Thyroid gland (tissue), 4 donors: ENCODE results near the gene SEL1L3. TPM values are rescaled to one million over a fixed set of nuclear protein-coding genes. Genes with fewer than 3 reads are reported as not detected.

ENCODE experiments used
- DNase-seq, 2 donors: peaks; one replicate each; pipeline ENCODE4 v3.0.0-alpha.2; 2019
- H3K27ac ChIP-seq, 3 donors: fragments of 200-600 bp; sonication (generic); 1 replicate in 2 of 3; 2 replicates in 1 of 3; pipeline ENCODE4 v1.5.1; 2016 to 2019; ENCODE audit warnings: mild to moderate bottlenecking in 1 of 3, moderate library complexity in 1 of 3
- H3K27me3 ChIP-seq: fragments of 200-600 bp; sonication (generic); one replicate; pipeline ENCODE4 v1.5.1; 2019
- H3K36me3 ChIP-seq, 2 donors: fragments of 200-600 bp; sonication (generic); one replicate each; pipeline ENCODE4 v1.5.1; 2016 to 2019
- H3K4me1 ChIP-seq, 2 donors: fragments of 200-600 bp; sonication (generic); one replicate each; pipeline ENCODE4 v1.5.1; 2017 to 2019
- H3K4me3 ChIP-seq, 3 donors: fragments of 200-600 bp; sonication (generic); replicated peaks in 1 of 3; 1 replicate in 2 of 3; 2 replicates in 1 of 3; pipeline ENCODE4 v1.5.1; 2016; ENCODE audit warnings: mild to moderate bottlenecking in 1 of 3
- H3K9me3 ChIP-seq: fragments of 200-600 bp; sonication (generic); one replicate; pipeline ENCODE4 v1.5.1; 2017
- POLR2A ChIP-seq, 2 donors: fragments of 450-650 bp; IDR thresholded peaks; one replicate each; pipeline ENCODE4 v1.6.1; 2017; ENCODE audit warnings: antibody characterized with exemption in 2 of 2, mild to moderate bottlenecking in 2 of 2, moderate library complexity in 1 of 2
- WGBS, 2 donors: methylation state at CpG; one replicate each; pipeline ENCODE4 v1.1.5; 2017; 5-methylcytosine and 5-hydroxymethylcytosine counted together
- intact Hi-C: fragments of 100-400 bp; cut with DNase I; formaldehyde crosslinking; loops from one replicate; pipeline ENCODE4 v1.15.1; 2023
- total RNA-seq, 4 donors: library from RNA; depleted of rRNA; stranded (reverse); fragments of >200 nt; gene quantifications; one replicate each; pipeline ENCODE4 v1.2.3, GENCODE V29; 2016
- TF ChIP-seq, protein P1 (sequence below), 6 experiments: fragments of 200-600 bp in 3 of 6; fragments of 450-650 bp in 3 of 6; sonication (generic) in 3 of 6; IDR thresholded peaks; one replicate each; pipeline ENCODE4 v1.5.1; 2016 to 2019; ENCODE audit warnings: antibody characterized with exemption in 6 of 6, mild to moderate bottlenecking in 2 of 6, inconsistent platforms in 1 of 6, moderate library complexity in 1 of 6

The SEL1L3 gene
- total RNA-seq, 4 donors from 2014 or later = 18.5 to 81.4 (median 32.4) TPM

- TF ChIP-seq POLR2A (IDR thresholded peaks at IDR 0.05) = no peak
- TF ChIP-seq, protein P1, sequence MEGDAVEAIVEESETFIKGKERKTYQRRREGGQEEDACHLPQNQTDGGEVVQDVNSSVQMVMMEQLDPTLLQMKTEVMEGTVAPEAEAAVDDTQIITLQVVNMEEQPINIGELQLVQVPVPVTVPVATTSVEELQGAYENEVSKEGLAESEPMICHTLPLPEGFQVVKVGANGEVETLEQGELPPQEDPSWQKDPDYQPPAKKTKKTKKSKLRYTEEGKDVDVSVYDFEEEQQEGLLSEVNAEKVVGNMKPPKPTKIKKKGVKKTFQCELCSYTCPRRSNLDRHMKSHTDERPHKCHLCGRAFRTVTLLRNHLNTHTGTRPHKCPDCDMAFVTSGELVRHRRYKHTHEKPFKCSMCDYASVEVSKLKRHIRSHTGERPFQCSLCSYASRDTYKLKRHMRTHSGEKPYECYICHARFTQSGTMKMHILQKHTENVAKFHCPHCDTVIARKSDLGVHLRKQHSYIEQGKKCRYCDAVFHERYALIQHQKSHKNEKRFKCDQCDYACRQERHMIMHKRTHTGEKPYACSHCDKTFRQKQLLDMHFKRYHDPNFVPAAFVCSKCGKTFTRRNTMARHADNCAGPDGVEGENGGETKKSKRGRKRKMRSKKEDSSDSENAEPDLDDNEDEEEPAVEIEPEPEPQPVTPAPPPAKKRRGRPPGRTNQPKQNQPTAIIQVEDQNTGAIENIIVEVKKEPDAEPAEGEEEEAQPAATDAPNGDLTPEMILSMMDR (IDR thresholded peaks at IDR 0.05) = no peak
- Histone ChIP-seq H3K27me3 (no peaks in the 10 kb centered on the region), H3K27ac (peak overlapping the region in 2 of 3 donors; percentile 24 to 37), H3K4me3 (no peak overlapping the region), H3K9me3 (no peaks in the 10 kb centered on the region), H3K36me3 (no peaks in the 10 kb centered on the region), H3K4me1 (peaks cover 15% of the 10 kb centered on the region in 2 donors)
- intact Hi-C loops = no loop called here
- no peak for DNase-seq
- 94 to 95% methylated on average over 4 of the region's 4 CpGs for WGBS, 2 donors
Measured at GRCh38 chr4:25786497-25787065, 76.2 kb downstream of the SEL1L3 start.

DNA sequence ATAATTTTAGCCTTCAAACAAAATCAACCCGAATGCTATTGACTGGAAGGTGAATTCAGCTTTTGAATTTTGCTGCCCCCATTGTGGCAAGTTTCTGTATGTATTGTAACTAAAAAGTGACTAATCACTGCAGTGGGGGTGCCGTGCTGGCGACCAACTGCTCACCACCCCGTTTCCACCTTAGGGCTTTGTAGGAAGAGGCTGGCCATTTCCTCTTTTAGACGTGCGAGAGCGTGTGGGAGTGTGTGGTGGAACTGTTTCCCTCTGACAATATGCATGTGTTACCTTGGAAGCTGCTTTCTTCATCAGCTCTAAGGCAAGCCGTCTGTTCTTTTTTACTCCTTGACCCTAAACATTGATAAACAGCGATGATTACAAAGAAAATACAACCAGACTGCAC, 78.8 kb downstream of the SEL1L3 start:
- 77% methylated on average over 9 of the region's 9 CpGs for WGBS, 2 donors
- DNase-seq = no peak
- Histone ChIP-seq H3K4me1 (peaks cover 15% of the 10 kb centered on the region in 2 donors), H3K4me3 (no peak overlapping the region), H3K36me3 (no peaks in the 10 kb centered on the region), H3K27ac (no peak overlapping the region), H3K9me3 (no peaks in the 10 kb centered on the region), H3K27me3 (no peaks in the 10 kb centered on the region)
- intact Hi-C loops = no loop called here
- TF ChIP-seq POLR2A (IDR thresholded peaks at IDR 0.05) = no peak
- TF ChIP-seq, protein P1 (IDR thresholded peaks at IDR 0.05) = no peak

DNA sequence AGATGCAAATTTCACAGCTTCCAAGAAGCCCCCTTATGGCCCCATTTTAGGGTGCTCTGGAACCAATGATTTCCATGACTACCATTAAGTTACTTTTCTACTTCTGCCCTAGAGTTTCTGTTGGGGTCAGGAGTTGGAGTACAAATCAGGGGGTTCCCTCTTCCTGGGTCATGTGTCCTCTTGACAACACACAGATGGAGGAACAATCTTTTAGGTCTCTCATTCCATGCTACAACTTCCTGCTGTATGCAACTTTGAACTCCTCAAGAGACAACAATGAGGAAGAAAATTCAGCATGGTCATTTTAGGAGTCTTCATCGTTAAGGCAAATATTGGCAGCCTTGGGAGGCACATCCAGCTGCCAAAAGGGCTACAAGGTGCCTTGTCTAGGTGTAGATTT, 79.7 kb downstream of the SEL1L3 start:
- intact Hi-C loops = no loop called here
- DNase-seq = no peak
- peaks cover 15% of the 10 kb centered on the region in 2 donors for H3K4me1 ChIP-seq
- WGBS, 2 donors = 81 to 87% methylated on average over 1 of the region's 1 CpG
- TF ChIP-seq, protein P1 (IDR thresholded peaks at IDR 0.05) = no peak
- TF ChIP-seq POLR2A (IDR thresholded peaks at IDR 0.05) = no peak
- H3K4me3 ChIP-seq = no peak overlapping the region
- no peaks in the 10 kb centered on the region for H3K9me3 ChIP-seq
- H3K36me3 ChIP-seq = no peaks in the 10 kb centered on the region
- H3K27me3 ChIP-seq = no peaks in the 10 kb centered on the region
- no peak overlapping the region for H3K27ac ChIP-seq

GRCh38 chr4:25782482-25782881, 80.3 kb downstream of the SEL1L3 start:
- TF ChIP-seq POLR2A (IDR thresholded peaks at IDR 0.05) = no peak
- TF ChIP-seq, protein P1 (IDR thresholded peaks at IDR 0.05) = no peak
- 83 to 85% methylated on average over 7 of the region's 7 CpGs for WGBS, 2 donors
- intact Hi-C loops = no loop called here

DNA sequence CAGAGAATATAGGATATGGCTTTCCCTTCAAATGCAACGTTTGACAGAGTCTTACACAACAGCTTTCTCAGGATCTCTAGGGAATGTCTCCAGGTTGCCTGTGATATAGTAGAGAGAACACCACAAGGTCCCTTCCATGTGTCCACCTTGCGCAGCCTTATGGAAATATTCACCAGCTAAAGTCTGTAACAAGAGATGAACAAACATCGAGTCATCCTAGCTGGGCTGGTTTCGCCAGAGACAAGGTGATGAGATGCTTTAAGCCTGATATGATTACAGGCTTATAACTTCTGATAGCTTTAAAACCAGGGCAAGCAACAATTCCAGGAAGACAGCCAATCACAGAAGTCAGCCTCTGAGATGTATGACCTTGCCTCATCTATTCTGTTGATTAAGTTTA, 83.8 kb downstream of the SEL1L3 start:
- Histone ChIP-seq H3K27me3 (no peaks in the 10 kb centered on the region), H3K27ac (no peak overlapping the region), H3K9me3 (no peaks in the 10 kb centered on the region), H3K36me3 (no peaks in the 10 kb centered on the region), H3K4me1 (no peaks in the 10 kb centered on the region), H3K4me3 (no peak overlapping the region)
- TF ChIP-seq, protein P1 (IDR thresholded peaks at IDR 0.05) = no peak
- TF ChIP-seq POLR2A (IDR thresholded peaks at IDR 0.05) = no peak
- intact Hi-C loops = no loop called here
- no peak for DNase-seq
- 84 to 93% methylated on average over 4 of the region's 4 CpGs for whole genome bisulfite sequencing, 2 donors

More at GRCh38 chr4:25782482-25782881, 80.3 kb downstream of the SEL1L3 start:
- Histone ChIP-seq H3K27me3 (no peaks in the 10 kb centered on the region), H3K4me1 (peaks cover 15% of the 10 kb centered on the region in 2 donors), H3K27ac (no peak overlapping the region), H3K4me3 (no peak overlapping the region), H3K9me3 (no peaks in the 10 kb centered on the region), H3K36me3 (no peaks in the 10 kb centered on the region)
- DNase-seq = no peak
